Loucy (cell line): Measurements from ENCODE around the gene CST5.

Source experiments
- EZH2phosphoT487 ChIP-seq: fragments of 200-600 bp; IDR thresholded peaks from 2 replicates; pipeline ENCODE4 v1.6.1; 2018; ENCODE audit warnings: antibody characterized with exemption, mild to moderate bottlenecking, moderate library complexity, borderline replicate concordance
- TF ChIP-seq, protein P1 (sequence below): fragments of 200-600 bp; sonication (generic); conservative IDR thresholded peaks from 2 replicates; pipeline ENCODE4 v1.5.1; 2014; ENCODE audit warnings: mild to moderate bottlenecking, antibody characterized with exemption, low read length

DNA sequence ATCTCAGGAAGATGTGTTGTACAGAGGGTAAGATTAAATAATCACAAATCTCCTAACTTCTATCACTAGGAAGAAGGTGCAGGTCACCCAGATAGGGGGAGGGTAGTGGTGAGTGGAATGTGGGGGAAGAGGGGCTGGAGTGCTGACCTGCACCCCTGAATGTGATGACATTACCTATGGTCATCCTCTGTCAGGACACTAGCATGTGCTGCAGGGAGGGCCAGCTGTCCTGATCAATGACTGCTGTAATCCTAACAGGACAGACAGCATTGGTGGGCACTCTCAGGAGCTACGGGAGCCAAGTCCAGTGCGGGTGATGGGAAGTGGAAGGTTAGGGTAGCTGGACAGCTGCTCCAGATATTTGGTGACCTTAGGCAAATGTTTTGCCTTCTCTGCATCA is 45.2 kb upstream of the CST5 start:
- TF ChIP-seq, protein P1, sequence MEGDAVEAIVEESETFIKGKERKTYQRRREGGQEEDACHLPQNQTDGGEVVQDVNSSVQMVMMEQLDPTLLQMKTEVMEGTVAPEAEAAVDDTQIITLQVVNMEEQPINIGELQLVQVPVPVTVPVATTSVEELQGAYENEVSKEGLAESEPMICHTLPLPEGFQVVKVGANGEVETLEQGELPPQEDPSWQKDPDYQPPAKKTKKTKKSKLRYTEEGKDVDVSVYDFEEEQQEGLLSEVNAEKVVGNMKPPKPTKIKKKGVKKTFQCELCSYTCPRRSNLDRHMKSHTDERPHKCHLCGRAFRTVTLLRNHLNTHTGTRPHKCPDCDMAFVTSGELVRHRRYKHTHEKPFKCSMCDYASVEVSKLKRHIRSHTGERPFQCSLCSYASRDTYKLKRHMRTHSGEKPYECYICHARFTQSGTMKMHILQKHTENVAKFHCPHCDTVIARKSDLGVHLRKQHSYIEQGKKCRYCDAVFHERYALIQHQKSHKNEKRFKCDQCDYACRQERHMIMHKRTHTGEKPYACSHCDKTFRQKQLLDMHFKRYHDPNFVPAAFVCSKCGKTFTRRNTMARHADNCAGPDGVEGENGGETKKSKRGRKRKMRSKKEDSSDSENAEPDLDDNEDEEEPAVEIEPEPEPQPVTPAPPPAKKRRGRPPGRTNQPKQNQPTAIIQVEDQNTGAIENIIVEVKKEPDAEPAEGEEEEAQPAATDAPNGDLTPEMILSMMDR = no peak
- no peak for TF ChIP-seq EZH2phosphoT487
